NCI-H2227 (cell line): ENCODE data around the gene RALGPS1.
A peak's percentile ranks its signal among the peaks of the same experiment; 100 is the strongest.

ENCODE experiments used
- DNase-seq: peaks from one replicate; lab custom pipeline; 2025; ENCODE audit not compliant: unreplicated experiment; lab: John Stamatoyannopoulos, UW

The RALGPS1 gene

DNA sequence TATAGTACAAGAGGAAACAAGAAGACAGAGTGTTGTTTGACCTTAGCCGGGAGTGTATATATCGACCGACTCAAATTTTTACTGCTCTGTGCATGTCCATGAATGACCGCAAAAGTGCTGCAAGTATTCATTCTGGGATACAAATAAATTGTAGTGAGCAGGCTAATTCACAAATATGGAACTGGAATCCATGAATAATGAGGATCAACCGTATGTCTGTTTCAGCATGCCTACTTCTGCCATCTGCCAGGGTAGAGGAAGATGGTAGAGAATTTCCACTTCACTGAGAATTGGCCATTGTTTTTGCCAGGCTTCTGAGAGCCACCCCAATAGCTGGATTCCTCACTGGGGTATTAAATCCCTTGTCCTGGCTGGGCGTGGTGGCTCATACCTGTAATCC lies 8.5 kb upstream of the RALGPS1 start:
- DNase-seq: no peak

DNA sequence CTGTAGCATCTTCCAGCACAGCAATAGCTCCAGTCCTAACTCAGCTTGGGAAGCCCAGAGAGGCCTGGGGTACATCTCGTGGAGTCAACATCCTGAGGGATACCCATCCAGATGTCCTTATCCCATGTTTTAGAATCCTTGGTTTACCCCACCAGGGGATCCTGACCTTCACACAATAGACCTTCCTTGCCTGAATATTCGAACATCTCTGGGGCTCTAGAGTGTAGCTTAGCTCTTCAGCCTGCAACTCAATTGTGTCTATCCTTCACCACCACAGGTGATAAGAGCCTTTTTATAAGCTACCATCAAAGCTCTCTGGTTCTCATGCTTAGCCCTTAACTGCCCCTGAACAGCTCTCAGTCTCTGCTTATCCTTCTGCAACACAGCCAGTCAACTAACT lies 7.5 kb upstream of the RALGPS1 start:
- DNase-seq: no peak

DNA sequence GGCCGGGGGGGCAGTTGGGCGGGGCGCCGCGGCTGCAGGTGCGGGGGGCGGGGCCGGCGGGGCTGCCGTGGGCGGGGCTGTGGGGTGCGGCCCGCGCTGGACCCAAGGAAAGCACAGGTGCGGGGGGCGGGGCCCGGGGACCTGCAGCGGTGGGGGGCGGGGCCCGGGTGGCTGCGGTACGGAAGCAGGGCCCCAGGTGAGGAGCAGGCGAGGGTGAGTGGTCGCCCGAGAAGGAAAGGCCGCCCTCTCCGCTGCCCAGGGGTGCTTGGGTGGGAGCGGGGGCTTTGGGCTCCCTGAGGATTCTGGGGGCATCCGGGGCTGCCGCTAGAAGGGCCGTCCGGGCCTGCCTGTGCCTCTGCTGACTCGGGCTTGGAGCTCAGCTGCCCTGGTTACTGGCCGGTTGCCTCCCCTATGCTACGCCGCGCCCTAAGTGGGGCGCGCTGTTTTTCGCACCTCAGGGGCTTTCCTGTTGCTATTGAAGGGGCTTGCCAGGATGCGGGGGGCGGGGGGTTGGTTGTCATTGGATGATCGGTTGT lies 767 bp downstream of the RALGPS1 start:
- peak; percentile 48 for DNase-seq

DNA sequence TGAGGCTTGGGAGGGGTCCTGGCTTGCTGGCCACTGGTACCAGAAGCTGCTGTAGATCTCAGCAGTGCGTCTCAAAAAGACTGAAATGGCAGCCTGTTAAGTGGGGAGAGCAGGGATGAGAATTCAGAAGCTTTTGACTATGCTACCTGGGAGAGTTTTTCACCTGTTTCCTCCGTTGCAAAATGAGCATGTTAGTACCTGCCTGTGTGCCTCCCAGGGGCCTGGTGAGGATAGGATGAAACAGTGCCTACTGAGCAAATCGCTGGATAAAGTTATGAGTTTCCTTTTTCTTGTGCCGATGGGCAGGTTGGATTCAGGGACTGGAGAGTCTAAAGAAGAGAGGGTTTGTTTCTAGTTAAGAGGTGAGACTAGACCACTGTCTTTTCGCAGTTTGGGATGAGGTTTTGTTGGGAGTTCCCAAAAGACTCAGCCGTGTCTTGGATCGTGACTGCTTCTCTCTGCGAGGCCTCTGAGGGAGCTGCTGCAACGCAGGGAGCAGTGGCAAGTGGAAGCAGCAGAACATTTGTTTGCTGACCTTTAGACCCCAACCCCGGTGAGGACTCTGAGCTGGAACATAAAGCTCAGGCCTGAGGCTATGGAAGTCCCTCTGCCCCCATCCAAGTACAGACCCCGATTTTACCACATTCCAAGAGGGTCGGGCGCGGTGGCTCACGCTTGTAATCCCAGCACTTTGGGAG lies 1.4 kb downstream of the RALGPS1 start:
- DNase-seq: no peak

DNA sequence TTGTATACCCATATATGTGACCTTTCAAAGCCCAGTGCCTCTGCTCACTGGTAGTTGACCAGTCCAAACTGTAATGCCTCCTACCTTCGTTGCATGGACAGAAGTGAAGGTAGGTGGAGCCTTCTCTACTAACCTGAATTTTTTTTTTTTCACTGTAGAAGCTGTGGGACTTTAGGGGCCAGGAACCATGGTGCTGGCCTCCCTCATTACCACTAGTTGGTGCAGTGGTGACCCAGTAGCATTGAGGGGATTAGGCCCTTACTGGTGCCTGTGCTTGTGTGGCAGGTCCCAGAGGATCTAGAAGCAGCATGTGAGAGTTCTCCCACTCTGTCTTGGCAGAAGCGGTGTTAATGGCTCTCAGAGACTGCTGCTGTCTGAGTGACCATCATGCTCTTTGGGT lies 2.3 kb downstream of the RALGPS1 start:
- DNase-seq: no peak

DNA sequence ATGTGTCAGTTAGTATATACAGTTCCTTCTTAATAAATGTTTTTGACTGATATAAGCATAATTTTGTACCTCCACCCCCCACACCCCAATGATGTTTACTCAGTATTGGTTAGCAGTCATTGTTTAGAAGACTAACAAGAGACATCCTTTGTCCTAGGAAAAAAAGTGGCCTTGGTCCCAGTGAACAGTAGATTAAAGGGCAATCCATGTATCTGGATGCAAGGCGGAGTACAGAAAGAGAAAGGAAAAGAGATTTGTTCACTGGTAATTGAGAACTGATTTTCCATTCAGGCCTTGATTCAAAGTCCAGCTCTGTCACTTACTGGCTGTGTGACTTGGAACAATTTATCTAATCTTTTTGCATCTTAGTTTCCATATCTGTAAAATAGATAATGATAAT lies 4.6 kb downstream of the RALGPS1 start:
- no peak for DNase-seq

DNA sequence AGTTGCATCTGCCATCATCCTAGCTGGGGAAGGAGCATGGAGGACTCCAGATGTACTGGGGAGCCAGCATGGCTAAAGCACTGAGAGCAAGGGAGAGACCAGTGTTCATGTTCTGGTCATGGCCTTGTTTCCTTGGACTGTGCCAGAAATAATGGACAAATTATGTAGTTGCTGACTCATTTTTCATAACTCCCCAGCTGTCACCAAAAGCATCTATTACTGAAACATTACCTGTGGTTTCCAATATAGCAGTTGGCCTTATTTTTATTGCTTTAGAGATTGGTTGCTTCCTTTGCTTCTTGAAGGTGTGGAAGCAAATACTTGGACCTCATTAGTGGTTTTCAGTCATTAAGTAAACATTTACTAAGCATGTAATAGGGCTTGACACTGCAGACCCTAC lies 11.3 kb downstream of the RALGPS1 start:
- no peak for DNase-seq

DNA sequence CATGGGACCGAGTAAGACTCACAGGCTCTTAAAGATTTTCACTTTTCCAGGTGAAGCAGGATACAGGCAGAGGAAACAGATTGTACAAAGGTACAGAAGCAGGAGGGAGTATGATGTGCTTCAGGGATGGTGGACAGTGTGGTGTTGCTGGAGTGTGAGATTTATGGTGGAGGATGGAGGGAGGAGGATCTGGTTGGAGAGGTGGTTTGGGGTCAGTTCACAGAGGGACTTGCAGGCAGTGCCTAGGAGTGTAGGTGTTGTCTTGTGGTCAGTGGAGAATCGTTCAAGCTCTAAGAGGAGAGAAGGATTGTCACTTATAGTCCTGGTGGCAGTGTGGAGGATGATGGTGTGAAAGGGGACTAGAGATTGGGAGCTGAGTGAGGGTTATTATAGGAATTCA lies 11.8 kb downstream of the RALGPS1 start:
- DNase-seq: no peak

DNA sequence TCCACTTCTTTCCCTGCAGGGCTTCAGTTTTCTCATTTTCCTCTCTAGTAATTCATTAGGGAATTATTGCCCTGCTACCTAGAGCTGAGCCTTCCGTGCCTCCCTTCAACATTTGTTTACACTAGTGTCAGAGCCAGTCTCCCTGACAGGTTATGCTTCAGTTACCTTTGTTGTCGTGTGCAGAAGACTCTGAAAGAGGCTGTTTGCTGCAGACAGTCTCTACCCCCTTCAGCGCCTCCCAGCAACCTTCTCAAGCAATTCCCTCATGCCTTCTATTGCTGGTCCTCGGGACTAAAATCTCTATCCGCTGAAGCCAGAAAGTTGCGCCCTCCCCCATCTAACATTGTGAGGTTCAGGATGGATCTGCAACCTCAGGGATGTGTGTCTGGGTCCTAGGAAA lies 12.8 kb downstream of the RALGPS1 start:
- no peak for DNase-seq

DNA sequence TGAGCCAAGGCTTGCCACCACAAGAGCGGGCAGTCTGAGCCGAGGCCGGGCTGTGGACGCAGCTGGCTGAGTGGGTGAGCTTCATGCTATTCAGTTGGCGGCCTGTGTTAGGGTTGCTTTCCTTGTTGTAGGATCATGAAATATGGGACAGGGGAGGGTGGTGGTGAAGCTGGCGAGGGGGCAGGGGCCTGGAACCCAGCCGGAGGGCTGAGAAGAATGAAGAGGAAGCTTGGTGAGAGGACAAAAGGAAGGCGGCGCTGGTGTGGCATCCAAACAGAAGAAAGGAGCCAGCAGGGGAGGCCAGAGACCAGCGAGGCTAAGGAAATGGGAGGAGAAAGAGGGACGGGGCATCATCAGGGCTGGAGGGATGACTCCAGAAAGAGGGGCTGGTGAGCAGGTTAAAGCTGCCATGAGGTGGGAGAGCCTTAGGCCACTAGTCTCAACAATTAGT lies 18.3 kb downstream of the RALGPS1 start:
- DNase-seq: no peak

DNA sequence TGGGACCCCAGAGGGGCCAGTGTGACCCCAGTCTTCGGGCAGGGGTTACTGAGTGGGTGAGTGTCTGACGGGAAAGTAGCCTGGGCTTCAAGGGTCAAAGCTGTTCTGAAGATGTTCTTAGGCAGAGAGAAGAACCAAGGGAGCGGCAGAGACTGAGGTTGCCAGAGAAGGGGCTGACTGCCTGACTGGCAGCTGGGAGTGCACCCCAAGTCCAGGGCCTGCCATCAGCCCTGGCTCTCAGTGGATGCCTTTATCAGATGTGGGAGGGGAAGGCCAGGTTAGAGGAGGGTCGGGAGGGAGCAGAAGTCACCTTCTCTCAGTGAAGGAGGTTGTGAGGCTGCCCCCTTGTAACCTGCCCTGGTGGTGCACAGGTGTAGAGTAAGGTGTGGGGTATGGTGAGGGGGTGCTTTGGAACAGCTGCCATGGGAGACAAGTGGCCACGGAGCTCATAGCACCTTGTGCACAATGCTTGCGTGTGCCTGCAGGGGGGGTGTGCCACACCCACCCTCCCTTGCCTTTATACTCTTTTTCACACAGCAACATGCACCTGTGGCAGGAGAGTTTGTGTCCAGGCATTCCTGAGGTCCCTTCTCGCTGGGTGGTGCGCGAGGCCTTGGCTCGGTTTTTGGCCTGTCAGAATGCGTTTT lies 18.9 kb downstream of the RALGPS1 start:
- DNase-seq: no peak

DNA sequence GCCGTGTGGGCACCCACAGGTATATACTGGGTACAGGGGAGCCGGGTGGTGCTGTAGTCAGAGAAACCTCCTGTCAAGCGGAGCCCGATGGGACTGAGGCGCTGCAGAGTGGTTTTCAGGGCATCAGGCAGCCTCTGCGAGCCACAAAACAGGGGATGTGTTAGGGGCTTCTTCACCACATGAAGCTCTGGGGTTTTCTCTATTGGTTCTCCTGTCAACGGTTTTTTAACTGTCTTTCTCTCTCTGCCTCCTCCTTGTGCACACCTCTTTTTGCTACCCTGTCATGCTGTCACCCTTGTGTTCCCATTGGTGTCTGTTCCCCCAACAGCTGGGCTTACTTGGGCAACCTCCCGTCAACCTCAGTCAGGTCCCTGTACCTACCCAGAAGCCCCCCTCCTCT lies 19.9 kb downstream of the RALGPS1 start:
- DNase-seq: no peak

DNA sequence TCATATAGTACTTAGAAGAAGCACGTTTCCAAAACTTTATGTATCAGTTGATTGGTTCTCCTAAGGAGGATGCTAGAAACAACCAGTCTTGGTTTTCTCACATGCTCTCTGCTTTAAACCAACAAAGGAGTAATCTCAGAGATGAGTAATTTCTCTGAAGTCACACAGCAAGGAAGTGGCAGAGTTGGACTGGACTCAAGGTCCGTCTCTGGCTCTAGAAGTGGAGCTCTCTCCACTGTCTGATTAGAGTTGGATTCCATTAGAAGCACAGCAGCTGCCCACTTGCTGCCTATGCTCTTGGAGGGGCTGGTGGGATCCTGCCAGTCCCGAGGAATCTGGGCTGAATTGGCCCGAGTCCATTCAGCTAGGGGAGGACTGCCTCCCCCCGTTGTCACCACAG lies 21.0 kb downstream of the RALGPS1 start:
- DNase-seq: no peak

DNA sequence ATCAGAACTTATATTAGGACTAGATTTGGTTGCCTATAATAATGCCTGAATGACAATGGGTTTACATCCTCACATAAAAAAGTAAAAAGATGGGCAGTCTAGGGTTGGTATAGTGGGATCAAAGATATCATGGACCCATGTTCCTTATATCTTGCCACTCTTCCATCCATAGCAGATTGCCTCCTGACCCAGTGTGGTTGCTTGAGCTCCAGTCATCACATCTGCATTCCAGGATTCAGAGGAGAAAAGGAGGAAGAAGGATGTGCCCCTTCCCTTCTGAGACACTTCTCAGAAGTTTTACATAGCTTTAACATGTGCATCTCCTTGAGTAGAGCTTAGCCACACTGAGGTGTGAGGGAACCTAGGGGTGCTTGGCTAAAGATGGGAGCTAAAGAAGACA lies 22.9 kb downstream of the RALGPS1 start:
- no peak for DNase-seq

DNA sequence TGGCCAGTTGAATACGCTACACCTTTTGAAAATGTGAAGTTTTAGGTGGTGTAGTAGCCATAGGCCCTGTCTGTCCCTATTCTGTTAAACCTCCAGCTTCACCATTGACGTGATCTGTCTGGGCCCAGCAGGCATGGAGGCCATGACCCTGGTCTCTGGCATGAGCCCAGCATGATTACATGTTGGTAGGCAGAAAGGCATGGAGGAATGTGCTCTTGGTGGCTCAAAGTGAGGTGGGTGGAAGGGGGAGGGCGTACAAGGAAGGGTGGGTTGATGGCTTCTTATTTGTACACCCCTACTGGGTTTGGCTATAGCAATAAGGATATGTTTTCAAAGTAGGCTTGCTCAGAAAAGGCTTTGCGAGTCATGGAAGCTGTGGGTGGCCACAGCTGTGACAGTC lies 23.7 kb downstream of the RALGPS1 start:
- no peak for DNase-seq

DNA sequence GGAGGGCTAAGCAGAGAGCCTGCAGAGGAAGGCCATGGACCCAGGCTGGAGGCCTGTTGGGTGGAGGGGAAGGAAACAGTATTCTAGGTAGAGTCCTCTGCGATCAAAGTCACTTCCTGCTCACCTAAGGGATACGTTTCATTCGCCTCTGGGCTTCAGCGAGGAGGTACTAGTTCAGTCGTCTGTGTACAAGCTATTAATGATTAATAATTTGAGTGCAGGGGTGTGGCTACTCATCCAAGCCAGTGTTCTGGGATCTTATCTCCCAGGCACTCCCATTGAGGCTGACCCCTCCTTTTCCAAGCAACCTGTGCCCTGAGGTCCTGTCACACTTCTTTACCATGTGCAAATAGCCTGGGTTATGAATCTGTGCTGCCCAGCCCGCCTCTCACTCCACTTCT lies 25.2 kb downstream of the RALGPS1 start:
- no peak for DNase-seq

DNA sequence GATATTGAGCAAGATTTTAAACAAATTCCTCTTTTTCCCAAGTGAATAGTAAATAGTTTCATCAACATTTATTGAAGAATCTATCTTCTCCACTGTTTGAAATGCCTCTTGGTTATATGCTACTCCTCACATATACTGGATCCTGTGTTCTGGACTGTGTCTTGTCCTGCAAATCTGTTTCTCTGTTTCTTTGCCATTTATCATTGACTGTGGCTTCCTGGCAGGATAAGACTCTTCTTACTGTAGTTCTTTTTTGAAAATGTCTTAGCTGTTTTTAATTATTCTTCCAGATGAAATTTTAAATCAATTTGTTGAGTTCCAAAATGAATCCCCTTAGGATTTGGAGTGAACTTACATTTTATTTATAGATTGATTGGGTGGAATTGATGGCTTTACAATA lies 27.8 kb downstream of the RALGPS1 start:
- DNase-seq: no peak

DNA sequence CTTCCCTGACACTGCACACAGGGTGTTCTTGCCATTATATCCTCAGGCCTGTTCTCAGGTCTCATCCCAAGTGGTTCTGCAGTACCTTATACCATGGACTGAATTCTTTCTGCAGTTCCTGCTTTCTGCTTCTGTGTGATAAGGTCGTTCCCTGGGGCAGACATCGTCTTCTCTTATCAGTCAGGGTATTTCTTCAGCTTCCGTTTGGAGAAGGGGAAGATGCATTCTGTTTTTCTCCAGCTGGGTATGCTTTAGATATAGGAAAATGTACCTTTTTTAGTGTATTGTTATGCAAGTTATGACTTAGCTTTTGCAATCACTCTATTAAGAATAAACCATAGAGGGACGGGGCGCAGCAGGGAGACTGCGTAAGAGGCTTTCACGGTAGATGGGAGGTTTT lies 31.1 kb downstream of the RALGPS1 start:
- DNase-seq: no peak

DNA sequence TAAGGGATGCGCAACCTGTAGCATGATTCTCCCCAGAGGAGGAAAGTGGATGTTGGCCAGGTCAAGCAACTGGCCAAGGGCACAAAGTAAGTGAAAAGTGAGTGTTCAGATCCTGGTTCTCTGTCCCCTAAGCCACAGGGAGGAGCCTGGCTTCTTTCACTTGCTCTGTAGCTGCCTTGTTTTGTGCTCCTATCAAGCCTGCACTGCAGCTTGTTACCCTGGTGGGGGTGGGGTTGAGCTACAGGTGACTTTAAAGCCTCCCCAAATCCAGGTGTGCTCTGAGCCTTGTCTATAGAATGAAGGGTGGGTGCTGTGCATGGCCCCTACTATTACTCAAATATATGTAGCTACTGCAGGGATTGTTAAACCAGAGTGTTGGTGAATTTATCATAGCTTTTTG lies 32.9 kb downstream of the RALGPS1 start:
- DNase-seq: no peak

DNA sequence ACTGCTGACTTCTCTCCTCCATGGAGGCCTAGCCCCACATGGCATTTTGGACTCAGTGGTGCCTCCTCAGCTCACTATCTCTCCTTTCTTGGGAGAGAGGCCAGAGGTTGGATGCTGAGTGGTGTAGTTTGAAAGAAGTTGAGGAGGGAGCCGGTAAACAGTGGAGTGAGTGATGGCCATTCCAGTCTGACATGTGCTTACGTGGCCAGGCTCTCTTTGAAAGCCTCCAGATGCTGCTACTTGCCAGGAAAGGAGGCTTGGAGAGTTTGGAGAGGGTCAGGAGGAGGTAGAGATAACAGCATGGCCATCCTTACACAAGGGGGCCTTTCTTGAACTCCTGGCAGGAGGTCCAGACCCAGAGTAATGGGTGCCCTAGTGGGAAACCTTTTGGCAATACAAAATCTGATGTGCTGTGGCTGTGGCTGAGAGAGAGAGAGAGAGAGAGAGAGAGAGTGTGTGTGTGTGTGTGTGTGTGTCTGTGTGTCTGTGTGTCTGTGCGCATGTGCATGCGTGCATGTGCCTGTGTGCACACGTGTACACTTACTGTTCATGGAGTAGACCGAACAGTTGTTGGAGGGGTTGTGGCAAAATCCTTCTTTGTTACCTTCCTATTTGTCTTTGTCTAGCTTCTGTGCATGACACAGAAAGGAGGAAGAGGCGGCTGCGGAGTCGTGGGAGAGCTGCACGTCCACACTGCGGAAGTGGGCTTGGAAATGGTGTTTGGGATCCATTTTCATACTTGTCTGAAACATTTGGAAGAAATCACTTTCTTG lies 37.8 kb downstream of the RALGPS1 start:
- no peak for DNase-seq

DNA sequence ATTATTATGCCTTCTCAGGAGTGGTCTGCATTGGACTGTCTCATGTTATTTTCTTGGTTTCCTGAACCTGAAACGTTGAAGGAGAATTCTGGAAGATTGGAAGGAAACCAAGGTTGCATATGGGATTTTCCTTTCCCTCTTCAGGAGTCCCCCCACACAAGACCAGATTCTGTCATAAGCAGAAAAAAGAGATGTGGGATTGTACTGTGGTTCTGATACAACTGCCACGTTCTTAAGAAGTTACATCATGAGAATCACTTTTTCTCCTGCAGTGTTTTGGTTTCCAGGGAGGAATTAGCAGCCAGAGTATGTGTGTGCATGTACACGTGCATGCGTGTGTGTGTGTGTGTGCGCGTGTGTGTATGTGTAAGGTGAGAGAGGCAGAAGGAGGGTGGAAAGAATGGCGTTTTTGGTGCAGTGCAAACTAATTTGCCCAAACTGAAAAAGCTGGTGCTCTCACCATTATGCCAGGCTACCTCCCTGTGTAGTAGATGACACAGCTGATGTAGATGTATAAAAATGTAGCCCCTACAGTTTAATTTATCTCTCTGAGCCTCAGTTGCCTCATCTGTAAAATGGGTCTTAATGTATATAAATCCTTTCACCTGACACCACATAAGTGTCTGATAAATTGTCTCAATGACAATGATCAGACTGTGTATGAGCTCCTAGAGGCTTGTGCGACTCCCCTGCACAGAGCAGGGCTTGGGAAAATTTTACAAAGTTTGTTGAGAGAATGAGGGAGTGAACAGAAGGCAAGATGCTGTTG lies 38.6 kb downstream of the RALGPS1 start:
- DNase-seq: no peak
